Smooth muscle cell (in vitro differentiated cells): Measurements from ENCODE around the gene DYRK1A. TPM values are rescaled to one million over a fixed set of nuclear protein-coding genes. Genes with fewer than 3 reads are reported as not detected.

Experiments used
- DNase-seq: peaks from one replicate; lab custom pipeline; 2025; ENCODE audit not compliant: unreplicated experiment; lab: John Stamatoyannopoulos, UW
- H2AFZ ChIP-seq: fragments of 200-600 bp; sonication (generic); 2 replicates; pipeline ENCODE4 v1.6.0; 2016; ENCODE audit warnings: antibody characterized with exemption, low read depth, mild to moderate bottlenecking
- H3F3A ChIP-seq: fragments of 200-600 bp; sonication (generic); 2 replicates; pipeline ENCODE4 v1.6.0; 2017; ENCODE audit warnings: antibody characterized with exemption, low read depth
- H3K27ac ChIP-seq: fragments of 200-600 bp; sonication (generic); 2 replicates; pipeline ENCODE4 v1.5.1; 2016; ENCODE audit warnings: low read depth, mild to moderate bottlenecking
- H3K27me3 ChIP-seq: fragments of 200-600 bp; sonication (generic); 2 replicates; pipeline ENCODE4 v1.6.1; 2016; ENCODE audit warnings: low read depth, mild to moderate bottlenecking
- H3K36me3 ChIP-seq: fragments of 200-600 bp; sonication (generic); 2 replicates; pipeline ENCODE4 v1.5.1; 2016; ENCODE audit warnings: low read depth
- H3K4me1 ChIP-seq: fragments of 200-600 bp; sonication (generic); 2 replicates; pipeline ENCODE4 v1.5.1; 2016; ENCODE audit warnings: low read depth
- H3K4me2 ChIP-seq: fragments of 200-600 bp; sonication (generic); 2 replicates; pipeline ENCODE4 v1.6.0; 2016; ENCODE audit warnings: mild to moderate bottlenecking
- H3K4me3 ChIP-seq: fragments of 200-600 bp; sonication (generic); 2 replicates; pipeline ENCODE4 v1.5.1; 2016; ENCODE audit warnings: mild to moderate bottlenecking
- H3K79me2 ChIP-seq: fragments of 200-600 bp; sonication (generic); 2 replicates; pipeline ENCODE4 v1.6.0; 2016; ENCODE audit warnings: low read depth, mild to moderate bottlenecking
- H3K9ac ChIP-seq: fragments of 200-600 bp; sonication (generic); 2 replicates; pipeline ENCODE4 v1.6.0; 2016; ENCODE audit warnings: low read depth
- H3K9me3 ChIP-seq: fragments of 200-600 bp; sonication (generic); replicated peaks from 2 replicates; pipeline ENCODE4 v1.5.1; 2016; ENCODE audit warnings: low read depth
- H4K20me1 ChIP-seq: fragments of 200-600 bp; sonication (generic); 2 replicates; pipeline ENCODE4 v1.6.0; 2016; ENCODE audit warnings: low read depth
- CTCF ChIP-seq: fragments of 200-600 bp; sonication (generic); IDR thresholded peaks from 2 replicates; pipeline ENCODE4 v1.5.1; 2017; ENCODE audit warnings: borderline replicate concordance, mild to moderate bottlenecking, antibody characterized with exemption; ENCODE audit not compliant: insufficient read depth, poor library complexity, severe bottlenecking
- WGBS: methylation state at CpG from one replicate; pipeline ENCODE4 v1.1.7; 2016; ENCODE audit warnings: low lambda C conversion rate; 5-methylcytosine and 5-hydroxymethylcytosine counted together
- polyA plus RNA-seq: library from polyadenylated mRNA; unstranded; fragments of >200 nt; fragmentation: Nextera tagmentation; extraction: Ambion mirVana; gene quantifications from 2 replicates; pipeline ENCODE4 v1.2.1, GENCODE V29; 2016
- total RNA-seq: library from RNA; depleted of rRNA; stranded (reverse); fragments of >200 nt; gene quantifications from 2 replicates; pipeline ENCODE4 v1.2.3, GENCODE V29; 2014

Gene DYRK1A
- total and polyA plus RNA-seq, 2 experiments from 2014 or later, result 2.4 to 61.7 TPM

- H3K9me3 ChIP-seq, result no peaks in the 10 kb centered on the region
- no peaks in the 10 kb centered on the region for H3K36me3 ChIP-seq
- H3F3A ChIP-seq, result peaks cover 3% of the 10 kb centered on the region
- no peak overlapping the region for H3K4me3 ChIP-seq
- H3K27me3 ChIP-seq, result no peaks in the 10 kb centered on the region
- 97% methylated on average over 5 of the region's 5 CpGs for WGBS
- H3K4me1 ChIP-seq, result peaks cover 22% of the 10 kb centered on the region
- DNase-seq, result no peak
- H4K20me1 ChIP-seq, result peaks cover 96% of the 10 kb centered on the region
- no peak overlapping the region for H3K27ac ChIP-seq
- no peak overlapping the region for H2AFZ ChIP-seq
- H3K4me2 ChIP-seq, result no peak overlapping the region
- H3K79me2 ChIP-seq, result peaks cover 99% of the 10 kb centered on the region
- H3K9ac ChIP-seq, result no peak overlapping the region
- no peak for TF ChIP-seq CTCF
Measured at GRCh38 chr21:37432710-37433455, 66.3 kb downstream of the DYRK1A start.

- no peak for DNase-seq
- peaks cover 3% of the 10 kb centered on the region for H3F3A ChIP-seq
- WGBS, result 87% methylated on average over 5 of the region's 5 CpGs
- no peaks in the 10 kb centered on the region for H3K36me3 ChIP-seq
- no peak for TF ChIP-seq CTCF
- no peaks in the 10 kb centered on the region for H3K9me3 ChIP-seq
- peak overlapping the region; percentile 34 for H3K27ac ChIP-seq
- no peak overlapping the region for H3K4me2 ChIP-seq
- H3K27me3 ChIP-seq, result no peaks in the 10 kb centered on the region
- peaks cover 99% of the 10 kb centered on the region for H3K79me2 ChIP-seq
- no peak overlapping the region for H3K9ac ChIP-seq
- H4K20me1 ChIP-seq, result peaks cover 97% of the 10 kb centered on the region
- no peak overlapping the region for H2AFZ ChIP-seq
- no peak overlapping the region for H3K4me3 ChIP-seq
- peaks cover 22% of the 10 kb centered on the region for H3K4me1 ChIP-seq
Measured at GRCh38 chr21:37433456-37433840, 66.9 kb downstream of the DYRK1A start.

GRCh38 chr21:37435120-37435519 is 68.5 kb downstream of the DYRK1A start:
- DNase-seq, result no peak
- TF ChIP-seq CTCF, result no peak
- peaks cover 22% of the 10 kb centered on the region for H3K4me1 ChIP-seq
- no peaks in the 10 kb centered on the region for H3K27me3 ChIP-seq
- H3K79me2 ChIP-seq, result peaks cover 100% of the 10 kb centered on the region
- no peak overlapping the region for H3K4me3 ChIP-seq
- H3K9me3 ChIP-seq, result no peaks in the 10 kb centered on the region
- no peak overlapping the region for H2AFZ ChIP-seq
- no peaks in the 10 kb centered on the region for H3K36me3 ChIP-seq
- peak overlapping the region; percentile 30 for H3K4me2 ChIP-seq
- no peak overlapping the region for H3K9ac ChIP-seq
- 26% methylated on average over 6 of the region's 6 CpGs for WGBS
- H4K20me1 ChIP-seq, result peaks cover 98% of the 10 kb centered on the region
- H3F3A ChIP-seq, result peaks cover 3% of the 10 kb centered on the region
- H3K27ac ChIP-seq, result peak overlapping the region; percentile 5

- peak overlapping the region; percentile 30 for H3K4me2 ChIP-seq
- 69% methylated on average over 3 of the region's 3 CpGs for WGBS
- no peak for TF ChIP-seq CTCF
- no peaks in the 10 kb centered on the region for H3K27me3 ChIP-seq
- no peak overlapping the region for H3K9ac ChIP-seq
- no peak overlapping the region for H2AFZ ChIP-seq
- peaks cover 22% of the 10 kb centered on the region for H3K4me1 ChIP-seq
- peaks cover 100% of the 10 kb centered on the region for H3K79me2 ChIP-seq
- peaks cover 3% of the 10 kb centered on the region for H3F3A ChIP-seq
- no peaks in the 10 kb centered on the region for H3K36me3 ChIP-seq
- no peak overlapping the region for H3K4me3 ChIP-seq
- no peak for DNase-seq
- no peaks in the 10 kb centered on the region for H3K9me3 ChIP-seq
- peaks cover 98% of the 10 kb centered on the region for H4K20me1 ChIP-seq
- peak overlapping the region; percentile 5 for H3K27ac ChIP-seq
Measured at GRCh38 chr21:37435711-37436110, 69.1 kb downstream of the DYRK1A start.
